ENCODE measurements around the gene NUP133. TPM values are rescaled to one million over a fixed set of nuclear protein-coding genes. Genes with fewer than 3 reads are reported as not detected.

NUP133 gene
- polyA plus RNA-seq, 2 of the 4 experiments (the other 2 are of a cell fraction) = 20.6 to 43.2 TPM

GRCh38 chr1:229459815-229460214 lies 48.3 kb downstream of the NUP133 start:
- ATAC-seq (no peak), FAIRE-seq (no peak), DNase-seq (ENCODE audit: low read depth in 1 of 2, low spot score in 1 of 2) (no peak)
- POLR2A ChIA-PET = no interaction called here
- Histone ChIP-seq H3K9me3 (no peaks in the 10 kb centered on the region), H3K4me3 (no peak overlapping the region), H3K4me1 (no peaks in the 10 kb centered on the region), H3K4me2 (no peak overlapping the region), H3K27ac (no peak overlapping the region)
- WGBS (ENCODE audit: missing lambda C conversion rate) = 97% methylated on average over 3 of the region's 3 CpGs
- CTCF ChIA-PET = interaction anchor here (1.0 to 1.6 kb wide), 3 partner anchors 11 to 22 kb away, joined by 3 to 7 read pairs (median 3); no protein-coding TSS in a partner anchor
- no peak for TF ChIP-seq HOXB5 (CRISPR knock-in tag; IDR thresholded peaks at IDR 0.05)
- no peak for TF ChIP-seq TP53 (CRISPR knock-in tag; IDR thresholded peaks at IDR 0.05)
- TF ChIP-seq, protein P1, sequence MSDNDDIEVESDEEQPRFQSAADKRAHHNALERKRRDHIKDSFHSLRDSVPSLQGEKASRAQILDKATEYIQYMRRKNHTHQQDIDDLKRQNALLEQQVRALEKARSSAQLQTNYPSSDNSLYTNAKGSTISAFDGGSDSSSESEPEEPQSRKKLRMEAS (IDR thresholded peaks at IDR 0.05) = no peak
- TF ChIP-seq RARB (CRISPR knock-in tag; IDR thresholded peaks at IDR 0.05) = no peak
- TF ChIP-seq ZNF302 (CRISPR knock-in tag; IDR thresholded peaks at IDR 0.05) = no peak
- TF ChIP-seq EP300 (IDR thresholded peaks at IDR 0.05) = no peak
- TF ChIP-seq FOSL2 (IDR thresholded peaks at IDR 0.05) = no peak
- no peak for TF ChIP-seq FOSL2 (CRISPR knock-in tag; IDR thresholded peaks at IDR 0.05)
- TF ChIP-seq EHF (CRISPR knock-in tag; IDR thresholded peaks at IDR 0.05) = no peak
- TF ChIP-seq KDM5A (IDR thresholded peaks at IDR 0.05) = no peak
- no peak for TF ChIP-seq ESRRA (IDR thresholded peaks at IDR 0.05; ENCODE audit: borderline replicate concordance, low read length)
- TF ChIP-seq MAFK (IDR thresholded peaks at IDR 0.05; ENCODE audit: partially characterized antibody) = no peak
- TF ChIP-seq RFX5 (IDR thresholded peaks at IDR 0.05) = no peak
- TF ChIP-seq BHLHE40 (IDR thresholded peaks at IDR 0.05; ENCODE audit: low read depth, low read length) = no peak
- TF ChIP-seq SREBF2 (IDR thresholded peaks at IDR 0.05) = no peak
- no peak for TF ChIP-seq EHMT2 (IDR thresholded peaks at IDR 0.05; ENCODE audit: low read depth)

DNA sequence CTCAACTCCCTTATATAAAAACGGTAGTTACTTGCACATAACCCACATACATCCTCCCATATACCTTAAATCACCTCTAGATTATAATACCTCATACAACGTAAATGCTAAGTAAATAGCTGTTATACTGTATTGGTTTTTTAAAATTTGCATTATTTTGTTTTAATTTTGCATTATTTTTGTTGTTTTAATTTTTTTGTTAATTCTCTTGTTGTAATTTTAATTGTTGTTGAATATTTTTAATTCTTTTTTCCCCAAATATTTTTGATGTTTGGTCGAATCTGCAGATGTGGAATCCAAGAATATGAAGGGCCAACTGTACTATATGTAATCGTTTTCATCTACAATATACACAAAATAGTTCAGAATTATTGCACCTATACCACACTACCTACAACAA lies 50.7 kb downstream of the NUP133 start:
- Histone ChIP-seq H3K4me3 (no peak overlapping the region), H3K9me3 (no peaks in the 10 kb centered on the region), H3K27ac (no peak overlapping the region), H3K4me1 (no peaks in the 10 kb centered on the region), H3K4me2 (no peak overlapping the region)
- 85% methylated on average over 4 of the region's 4 CpGs for WGBS (ENCODE audit: missing lambda C conversion rate)
- no peak for FAIRE-seq
- no peak for ATAC-seq
- no peak for TF ChIP-seq ESRRA (IDR thresholded peaks at IDR 0.05; ENCODE audit: borderline replicate concordance, low read length)
- TF ChIP-seq JUNB (IDR thresholded peaks at IDR 0.05) = no peak
- no peak for TF ChIP-seq GATA3 (IDR thresholded peaks at IDR 0.05; ENCODE audit: borderline replicate concordance)
- TF ChIP-seq EHMT2 (IDR thresholded peaks at IDR 0.05; ENCODE audit: low read depth) = no peak
- no peak for TF ChIP-seq NPAS2 (CRISPR knock-in tag; IDR thresholded peaks at IDR 0.05; ENCODE audit: borderline replicate concordance)
- TF ChIP-seq, protein P2, sequence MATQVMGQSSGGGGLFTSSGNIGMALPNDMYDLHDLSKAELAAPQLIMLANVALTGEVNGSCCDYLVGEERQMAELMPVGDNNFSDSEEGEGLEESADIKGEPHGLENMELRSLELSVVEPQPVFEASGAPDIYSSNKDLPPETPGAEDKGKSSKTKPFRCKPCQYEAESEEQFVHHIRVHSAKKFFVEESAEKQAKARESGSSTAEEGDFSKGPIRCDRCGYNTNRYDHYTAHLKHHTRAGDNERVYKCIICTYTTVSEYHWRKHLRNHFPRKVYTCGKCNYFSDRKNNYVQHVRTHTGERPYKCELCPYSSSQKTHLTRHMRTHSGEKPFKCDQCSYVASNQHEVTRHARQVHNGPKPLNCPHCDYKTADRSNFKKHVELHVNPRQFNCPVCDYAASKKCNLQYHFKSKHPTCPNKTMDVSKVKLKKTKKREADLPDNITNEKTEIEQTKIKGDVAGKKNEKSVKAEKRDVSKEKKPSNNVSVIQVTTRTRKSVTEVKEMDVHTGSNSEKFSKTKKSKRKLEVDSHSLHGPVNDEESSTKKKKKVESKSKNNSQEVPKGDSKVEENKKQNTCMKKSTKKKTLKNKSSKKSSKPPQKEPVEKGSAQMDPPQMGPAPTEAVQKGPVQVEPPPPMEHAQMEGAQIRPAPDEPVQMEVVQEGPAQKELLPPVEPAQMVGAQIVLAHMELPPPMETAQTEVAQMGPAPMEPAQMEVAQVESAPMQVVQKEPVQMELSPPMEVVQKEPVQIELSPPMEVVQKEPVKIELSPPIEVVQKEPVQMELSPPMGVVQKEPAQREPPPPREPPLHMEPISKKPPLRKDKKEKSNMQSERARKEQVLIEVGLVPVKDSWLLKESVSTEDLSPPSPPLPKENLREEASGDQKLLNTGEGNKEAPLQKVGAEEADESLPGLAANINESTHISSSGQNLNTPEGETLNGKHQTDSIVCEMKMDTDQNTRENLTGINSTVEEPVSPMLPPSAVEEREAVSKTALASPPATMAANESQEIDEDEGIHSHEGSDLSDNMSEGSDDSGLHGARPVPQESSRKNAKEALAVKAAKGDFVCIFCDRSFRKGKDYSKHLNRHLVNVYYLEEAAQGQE (IDR thresholded peaks at IDR 0.05) = no peak
- TF ChIP-seq HEYL (CRISPR knock-in tag; IDR thresholded peaks at IDR 0.05) = no peak
- TF ChIP-seq CEBPB (IDR thresholded peaks at IDR 0.05) = no peak
- no peak for TF ChIP-seq ZNF302 (CRISPR knock-in tag; IDR thresholded peaks at IDR 0.05)
- no peak for TF ChIP-seq FOSB (CRISPR knock-in tag; IDR thresholded peaks at IDR 0.05)
- TF ChIP-seq POLR2AphosphoS2 (conservative IDR thresholded peaks at IDR 0.05; ENCODE audit: low read length) = no peak
- no peak for TF ChIP-seq KDM5A (IDR thresholded peaks at IDR 0.05)
- TF ChIP-seq, protein P3, sequence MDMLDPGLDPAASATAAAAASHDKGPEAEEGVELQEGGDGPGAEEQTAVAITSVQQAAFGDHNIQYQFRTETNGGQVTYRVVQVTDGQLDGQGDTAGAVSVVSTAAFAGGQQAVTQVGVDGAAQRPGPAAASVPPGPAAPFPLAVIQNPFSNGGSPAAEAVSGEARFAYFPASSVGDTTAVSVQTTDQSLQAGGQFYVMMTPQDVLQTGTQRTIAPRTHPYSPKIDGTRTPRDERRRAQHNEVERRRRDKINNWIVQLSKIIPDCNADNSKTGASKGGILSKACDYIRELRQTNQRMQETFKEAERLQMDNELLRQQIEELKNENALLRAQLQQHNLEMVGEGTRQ (IDR thresholded peaks at IDR 0.05) = no peak
- TF ChIP-seq RCOR1 (IDR thresholded peaks at IDR 0.05; ENCODE audit: low read depth, low read length) = no peak
- TF ChIP-seq FOXS1 (CRISPR knock-in tag; IDR thresholded peaks at IDR 0.05) = no peak
- no peak for TF ChIP-seq KDM1A (IDR thresholded peaks at IDR 0.05; ENCODE audit: low read depth)
- TF ChIP-seq ZSCAN20 (CRISPR knock-in tag; IDR thresholded peaks at IDR 0.05) = no peak
- TF ChIP-seq PHF8 (IDR thresholded peaks at IDR 0.05; ENCODE audit: borderline replicate concordance, low read depth) = no peak
- TF ChIP-seq BCL3 (IDR thresholded peaks at IDR 0.05) = no peak
- no peak for TF ChIP-seq CHD4 (IDR thresholded peaks at IDR 0.05; ENCODE audit: borderline replicate concordance)
- ChIA-PET CTCF (interaction anchor here (0.6 to 1.6 kb wide), 4 partner anchors 13 to 199 kb away, joined by 3 to 5 read pairs (median 3); no protein-coding TSS in a partner anchor), POLR2A (no interaction called here)
- no peak for DNase-seq (ENCODE audit: low read depth in 1 of 2, low spot score in 1 of 2)
